Measurements from ENCODE around the gene CCDC87.
"Not testable (repeated sequence)": the region's sequence is repeated elsewhere in the genome, so short reads cannot be mapped to it uniquely, and the experiment has no call there.

- not testable (repeated sequence) for TF ChIP-seq CTCF (conservative IDR thresholded peaks at IDR 0.05 in 1 of 2, IDR thresholded peaks at IDR 0.05 in 1 of 2; ENCODE audit: extremely low read depth in 1 of 2, insufficient read depth in 1 of 2, low read depth in 1 of 2, low read length in 2 of 2); EZH2 (IDR thresholded peaks at IDR 0.05; ENCODE audit: borderline replicate concordance, low read length)
Measured at GRCh38 chr11:66585447-66585846, 7.4 kb downstream of the CCDC87 start.

Data from mammary epithelial cell (primary cell).